Spleen (tissue), 11 donors: Measurements from ENCODE around the gene KITLG. TPM values are rescaled to one million over a fixed set of nuclear protein-coding genes. Genes with fewer than 3 reads are reported as not detected.

Experiments
- DNase-seq: peaks from one replicate; pipeline ENCODE4 v3.0.0-alpha.2; 2020
- H3K27ac ChIP-seq, 8 donors: fragments of 200-600 bp; sonication (generic) in 7 of 8; 1 replicate in 4 of 8; 2 replicates in 4 of 8; pipeline versions ENCODE4 v1.5.0 to v1.8.0; 2016 to 2021; ENCODE audit warnings: inconsistent platforms in 4 of 8, mild to moderate bottlenecking in 4 of 8, moderate library complexity in 1 of 8
- H3K27me3 ChIP-seq, 7 donors: fragments of 200-600 bp; sonication (generic) in 6 of 7; replicated peaks in 1 of 7; 1 replicate in 4 of 7; 2 replicates in 3 of 7; pipeline versions ENCODE4 v1.5.0 to v1.8.0; 2016 to 2021; ENCODE audit warnings: inconsistent platforms in 3 of 7, mild to moderate bottlenecking in 1 of 7
- H3K36me3 ChIP-seq, 6 donors: fragments of 200-600 bp; sonication (generic) in 5 of 6; 1 replicate in 4 of 6; 2 replicates in 2 of 6; pipeline versions ENCODE4 v1.5.0 to v1.8.0; 2016 to 2021; ENCODE audit warnings: inconsistent platforms in 2 of 6
- H3K4me1 ChIP-seq, 6 donors: fragments of 200-600 bp; sonication (generic) in 5 of 6; 1 replicate in 3 of 6; 2 replicates in 3 of 6; pipeline versions ENCODE4 v1.5.0 to v1.8.0; 2016 to 2021; ENCODE audit warnings: inconsistent platforms in 3 of 6
- H3K4me3 ChIP-seq, 8 donors: fragments of 200-600 bp; sonication (generic) in 7 of 8; 1 replicate in 4 of 8; 2 replicates in 4 of 8; pipeline versions ENCODE4 v1.5.0 to v1.8.0; 2016 to 2021; ENCODE audit warnings: inconsistent platforms in 4 of 8, mild to moderate bottlenecking in 4 of 8, moderate library complexity in 2 of 8
- H3K9me3 ChIP-seq, 8 donors: fragments of 200-600 bp; sonication (generic) in 7 of 8; 1 replicate in 4 of 8; 2 replicates in 4 of 8; pipeline versions ENCODE4 v1.5.0 to v1.8.0; 2016 to 2021; ENCODE audit warnings: inconsistent platforms in 4 of 8
- POLR2A ChIP-seq, 3 donors: fragments of 450-650 bp; IDR thresholded peaks; one replicate each; pipeline ENCODE4 v1.5.1; 2017; ENCODE audit warnings: antibody characterized with exemption in 3 of 3, mild to moderate bottlenecking in 1 of 3
- POLR2AphosphoS5 ChIP-seq, 3 donors: sonication (generic); formaldehyde crosslinking; IDR thresholded peaks; one replicate each; pipeline ENCODE4 v1.5.1; 2017; ENCODE audit warnings: antibody characterized with exemption in 3 of 3
- WGBS, 5 donors: extraction: QIAGEN DNeasy Blood & Tissue Kit in 3 of 5; methylation state at CpG; one replicate each; pipeline versions ENCODE4 v1.1.5 to v1.1.7; 2013 to 2018; 5-methylcytosine and 5-hydroxymethylcytosine counted together
- intact Hi-C: fragments of 100-400 bp; cut with DNase I; formaldehyde crosslinking; loops from one replicate; pipeline ENCODE4 v1.15.0; 2023; ENCODE audit warnings: low total_unique reads
- polyA plus RNA-seq, 3 donors: library from polyadenylated mRNA; stranded (reverse); fragments of 200-250 nt; gene quantifications; one replicate each; pipeline ENCODE4 v1.2.1, GENCODE V29; 2013
- total RNA-seq, 7 donors: library from RNA; depleted of rRNA in 3 of 7; stranded (reverse); fragments of >200 nt in 3 of 7; fragmentation: NEBNext Ultra II Directional in 4 of 7; extraction: Animal tissue kit (Norgen Biotek cat#: 25700) in 4 of 7; gene quantifications; one replicate each; pipeline versions ENCODE4 v1.1.0 to v1.2.1, GENCODE V29; 2016 to 2021
- TF ChIP-seq, protein P1 (sequence below), 11 experiments: fragments of 200-600 bp in 7 of 11; fragments of 450-650 bp in 4 of 11; sonication (generic) in 4 of 11; IDR thresholded peaks in 8 of 11; conservative IDR thresholded peaks in 3 of 11; 1 replicate in 7 of 11; 2 replicates in 4 of 11; pipeline versions ENCODE4 v1.4.0 to v1.8.0; 2016 to 2021; ENCODE audit warnings: antibody characterized with exemption in 11 of 11, inconsistent platforms in 4 of 11, mild to moderate bottlenecking in 1 of 11
- donor health status: healthy with polysubstance abuse.
- donor health status: DM: no; HTN: no; CAD: no; lungs with moderate emphysema.
- donor health status: DM: no; HTN: no; CAD: no.
- donor health status: Bipolar disorder and iron deficiency.
- donor health status: healthy.
- donor health status: DM: no; HTN: no; CAD: no.
- donor health status: DM: yes; HTN: yes; CAD: no.

KITLG gene
- total and polyA plus RNA-seq, 10 donors = 0.74 to 8.2 (median 3.8) TPM

DNA sequence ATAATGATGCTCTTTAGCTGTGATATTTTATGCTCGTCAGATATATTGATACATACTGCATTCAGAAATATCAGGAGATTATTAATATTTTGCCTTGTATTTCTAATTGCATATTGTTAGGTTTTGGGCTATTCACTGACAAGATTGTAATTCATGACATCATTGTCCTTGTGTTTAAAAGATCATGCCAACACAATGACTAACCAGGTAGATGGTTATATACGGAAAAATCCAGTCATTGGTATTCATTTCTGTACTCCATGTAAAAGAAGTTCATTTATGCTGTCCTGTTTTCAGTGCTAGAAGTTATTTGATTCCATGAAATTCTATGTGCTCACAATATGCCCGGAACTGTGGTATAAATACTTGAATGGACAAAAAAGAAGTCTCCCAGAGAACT is 107.5 kb downstream of the KITLG start:
- 86 to 96% (median 90%) methylated on average over 3 of the region's 3 CpGs for WGBS, 5 donors
- intact Hi-C loops = no loop called here
- H3K36me3 ChIP-seq = no peaks in the 10 kb centered on the region
- no peak for TF ChIP-seq POLR2A (IDR thresholded peaks at IDR 0.05)
- TF ChIP-seq POLR2AphosphoS5 (IDR thresholded peaks at IDR 0.05) = no peak
- TF ChIP-seq, protein P1, sequence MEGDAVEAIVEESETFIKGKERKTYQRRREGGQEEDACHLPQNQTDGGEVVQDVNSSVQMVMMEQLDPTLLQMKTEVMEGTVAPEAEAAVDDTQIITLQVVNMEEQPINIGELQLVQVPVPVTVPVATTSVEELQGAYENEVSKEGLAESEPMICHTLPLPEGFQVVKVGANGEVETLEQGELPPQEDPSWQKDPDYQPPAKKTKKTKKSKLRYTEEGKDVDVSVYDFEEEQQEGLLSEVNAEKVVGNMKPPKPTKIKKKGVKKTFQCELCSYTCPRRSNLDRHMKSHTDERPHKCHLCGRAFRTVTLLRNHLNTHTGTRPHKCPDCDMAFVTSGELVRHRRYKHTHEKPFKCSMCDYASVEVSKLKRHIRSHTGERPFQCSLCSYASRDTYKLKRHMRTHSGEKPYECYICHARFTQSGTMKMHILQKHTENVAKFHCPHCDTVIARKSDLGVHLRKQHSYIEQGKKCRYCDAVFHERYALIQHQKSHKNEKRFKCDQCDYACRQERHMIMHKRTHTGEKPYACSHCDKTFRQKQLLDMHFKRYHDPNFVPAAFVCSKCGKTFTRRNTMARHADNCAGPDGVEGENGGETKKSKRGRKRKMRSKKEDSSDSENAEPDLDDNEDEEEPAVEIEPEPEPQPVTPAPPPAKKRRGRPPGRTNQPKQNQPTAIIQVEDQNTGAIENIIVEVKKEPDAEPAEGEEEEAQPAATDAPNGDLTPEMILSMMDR (IDR thresholded peaks at IDR 0.05 in 8 of 11, conservative IDR thresholded peaks at IDR 0.05 in 3 of 11) = no peak
- H3K27me3 ChIP-seq = no peaks in the 10 kb centered on the region
- no peaks in the 10 kb centered on the region for H3K4me1 ChIP-seq
- no peak overlapping the region for H3K27ac ChIP-seq
- no peak overlapping the region for H3K4me3 ChIP-seq
- no peak for DNase-seq
- H3K9me3 ChIP-seq = peaks cover 0 to 13% (median 10%) of the 10 kb centered on the region in 8 donors

DNA sequence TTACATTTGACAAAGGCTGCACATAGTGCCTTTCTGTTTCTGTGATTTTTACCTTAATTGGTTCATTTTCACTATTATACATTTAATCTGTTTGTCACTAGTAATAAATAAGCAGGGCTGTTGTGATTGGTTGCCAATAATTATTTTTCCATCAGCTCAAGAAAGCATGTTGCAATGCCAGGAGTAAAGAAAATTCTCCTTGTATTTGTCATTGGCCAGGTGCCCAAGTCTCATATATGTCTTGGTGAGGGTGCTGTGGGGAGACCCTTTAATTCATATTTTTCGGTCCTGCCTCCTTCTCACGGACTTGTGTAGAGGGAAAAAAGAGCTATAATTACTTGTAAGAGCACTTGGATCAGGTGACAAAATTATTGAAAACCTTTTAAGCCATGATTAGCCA is 108.0 kb downstream of the KITLG start:
- H3K4me3 ChIP-seq = no peak overlapping the region
- no peak for TF ChIP-seq POLR2AphosphoS5 (IDR thresholded peaks at IDR 0.05)
- no peak for TF ChIP-seq POLR2A (IDR thresholded peaks at IDR 0.05)
- TF ChIP-seq, protein P1 (IDR thresholded peaks at IDR 0.05 in 8 of 11, conservative IDR thresholded peaks at IDR 0.05 in 3 of 11) = no peak
- no peak overlapping the region for H3K27ac ChIP-seq
- H3K4me1 ChIP-seq = no peaks in the 10 kb centered on the region
- intact Hi-C loops = no loop called here
- no peak for DNase-seq
- H3K27me3 ChIP-seq = no peaks in the 10 kb centered on the region
- 75 to 95% (median 80%) methylated on average over 2 of the region's 2 CpGs for WGBS, 5 donors
- H3K9me3 ChIP-seq = peaks cover 0 to 10% (median 7%) of the 10 kb centered on the region in 8 donors
- no peaks in the 10 kb centered on the region for H3K36me3 ChIP-seq

DNA sequence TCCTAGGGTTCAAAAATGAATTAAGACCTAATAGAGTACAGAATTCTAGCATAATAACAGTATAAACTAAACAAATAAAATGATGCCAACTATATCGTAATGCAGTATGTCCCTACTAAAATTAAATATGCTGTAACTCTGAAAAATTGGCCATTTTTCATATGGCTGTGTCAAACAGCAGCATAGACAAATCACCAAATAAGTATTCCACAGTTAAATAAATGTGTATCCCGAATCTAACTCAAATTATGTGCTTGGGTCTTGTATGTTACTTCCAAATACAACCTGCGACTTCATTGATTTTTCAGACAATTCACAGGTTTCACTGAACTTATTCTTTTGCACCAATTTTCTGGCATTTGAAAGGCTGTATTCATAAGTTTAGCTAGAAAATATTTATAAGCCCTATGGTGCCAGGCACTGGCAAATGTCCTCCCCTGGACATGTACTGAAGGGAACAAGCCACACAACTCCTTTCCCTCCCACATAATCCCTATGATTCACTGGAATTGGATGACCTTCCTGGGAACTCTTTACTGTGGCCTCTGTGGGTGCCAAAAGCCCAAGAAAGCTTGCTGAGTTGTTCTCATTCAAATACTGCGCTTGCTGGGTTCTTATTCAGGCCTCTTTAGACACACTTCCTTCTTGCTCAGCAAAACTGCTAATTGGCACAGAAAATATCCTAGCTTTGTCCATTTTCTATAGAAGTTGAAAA is 108.8 kb downstream of the KITLG start:
- 79 to 92% (median 88%) methylated on average over 4 of the region's 4 CpGs for WGBS, 5 donors
- Histone ChIP-seq H3K9me3 (peaks cover 0 to 11% (median under 1%) of the 10 kb centered on the region in 8 donors), H3K4me1 (no peaks in the 10 kb centered on the region), H3K4me3 (no peak overlapping the region), H3K27me3 (no peaks in the 10 kb centered on the region), H3K27ac (no peak overlapping the region), H3K36me3 (no peaks in the 10 kb centered on the region)
- intact Hi-C loops = no loop called here
- no peak for DNase-seq
- TF ChIP-seq, protein P1 (IDR thresholded peaks at IDR 0.05 in 8 of 11, conservative IDR thresholded peaks at IDR 0.05 in 3 of 11) = no peak
- TF ChIP-seq POLR2AphosphoS5 (IDR thresholded peaks at IDR 0.05) (no peak), POLR2A (IDR thresholded peaks at IDR 0.05) (no peak)

DNA sequence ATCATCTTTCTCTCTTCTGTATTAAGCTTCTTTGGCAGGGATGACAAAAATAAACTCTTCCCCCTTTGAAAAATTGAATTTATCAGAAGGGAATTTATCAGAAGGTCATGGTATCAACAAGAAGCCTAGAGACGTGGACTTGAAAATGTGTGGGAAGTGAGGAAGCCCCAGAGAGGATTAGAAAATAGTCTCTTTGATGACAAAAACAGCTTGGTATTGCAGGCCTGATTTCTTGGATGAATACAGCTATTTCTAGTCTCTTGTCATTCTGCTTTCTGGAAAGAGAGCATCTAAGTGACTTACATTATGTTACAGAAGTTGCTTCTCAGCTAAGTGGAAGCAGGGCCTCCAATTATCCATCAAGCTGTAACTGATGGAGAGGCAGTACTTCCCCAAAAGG is 111.1 kb downstream of the KITLG start:
- TF ChIP-seq, protein P1 (IDR thresholded peaks at IDR 0.05 in 8 of 11, conservative IDR thresholded peaks at IDR 0.05 in 3 of 11) = no peak
- TF ChIP-seq POLR2AphosphoS5 (IDR thresholded peaks at IDR 0.05) = no peak
- TF ChIP-seq POLR2A (IDR thresholded peaks at IDR 0.05) = no peak
- Histone ChIP-seq H3K36me3 (no peaks in the 10 kb centered on the region), H3K27ac (no peak overlapping the region), H3K4me1 (no peaks in the 10 kb centered on the region), H3K4me3 (no peak overlapping the region), H3K27me3 (no peaks in the 10 kb centered on the region), H3K9me3 (peaks cover 0 to 16% (median 4%) of the 10 kb centered on the region in 8 donors)
- 79 to 81% (median 80%) methylated on average over 1 of the region's 1 CpG for WGBS, 5 donors
- DNase-seq = no peak
- intact Hi-C loops = no loop called here
